Measurements from ENCODE around the gene PTPN14. TPM values are rescaled to one million over a fixed set of nuclear protein-coding genes. Genes with fewer than 3 reads are reported as not detected.

PTPN14 gene
- total and polyA plus RNA-seq, 2 of the 8 experiments (the other 6 are each of a cell fraction or from before 2014, with no cell fraction given) = 14.4 to 93.6 TPM

DNA sequence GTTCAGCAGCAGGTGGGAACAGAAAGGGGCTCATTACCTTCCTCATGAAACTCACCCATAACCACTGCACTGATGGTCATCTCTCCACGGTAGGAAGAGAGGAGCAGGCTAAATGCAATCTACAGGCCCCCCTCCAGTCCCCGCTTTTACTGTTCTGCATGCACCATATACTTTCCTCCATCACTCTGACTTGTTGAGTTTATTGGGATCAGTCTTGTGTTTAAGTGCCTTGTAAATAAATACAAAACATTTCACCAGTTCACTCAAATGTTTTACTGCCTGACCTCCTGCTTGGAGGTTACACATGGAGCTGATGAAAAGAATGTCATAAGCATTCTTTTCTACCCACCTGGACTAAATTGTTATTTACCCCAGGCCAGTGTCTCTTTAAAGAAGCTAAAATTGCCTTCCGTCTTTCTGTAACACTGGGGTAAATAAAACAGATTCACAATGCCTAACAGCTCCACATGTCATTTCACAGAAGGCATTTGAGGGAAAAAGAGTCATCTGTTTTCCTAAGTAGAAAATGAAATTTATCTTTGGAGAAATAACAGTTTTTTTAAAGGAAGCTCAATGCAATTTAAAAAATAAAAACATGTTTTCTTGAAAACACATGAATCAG lies 30.7 kb downstream of the PTPN14 start:
- Histone ChIP-seq H4K91ac (replicated peaks; ENCODE audit: insufficient read length, low read length) (no peak overlapping the region), H3K9me3 (ENCODE audit: insufficient read depth in 2 of 2, low read depth in 1 of 2, low read length in 1 of 2) (no peaks in the 10 kb centered on the region), H3K56ac (replicated peaks; ENCODE audit: insufficient read length, low read depth, low read length) (no peak overlapping the region), H2BK15ac (ENCODE audit: low read length) (no peak overlapping the region), H3K23me2 (ENCODE audit: low read depth, low read length) (no peaks in the 10 kb centered on the region; the same call in 1 of the 2 replicates), H3K4me1 (replicated peaks in 1 of 4; ENCODE audit: control insufficient read depth in 3 of 4, insufficient read depth in 4 of 4, low read length in 3 of 4) (peaks cover 0 to 8% (median 3%) of the 10 kb centered on the region in 4 experiments; a peak in 2 of 7 replicates), H3K18ac (ENCODE audit: extremely low read depth, low read length) (no peak overlapping the region), H3K27ac (ENCODE audit: low read depth, low read length) (no peak overlapping the region), H3K14ac (ENCODE audit: insufficient read length) (no peak overlapping the region), H3K4me3 (ENCODE audit: extremely low read depth in 1 of 4, insufficient read depth in 2 of 4, low read depth in 3 of 4, low read length in 4 of 4) (no peak overlapping the region), H3K36me3 (ENCODE audit: control insufficient read depth in 2 of 4, insufficient read depth in 4 of 4, low read length in 3 of 4) (no peaks in the 10 kb centered on the region), H2AK5ac (ENCODE audit: low read depth, low read length) (no peak overlapping the region), H2BK12ac (ENCODE audit: low read depth, low read length) (no peak overlapping the region), H4K20me1 (replicated peaks in 1 of 2; ENCODE audit: control insufficient read depth in 1 of 2, insufficient read depth in 2 of 2, low read length in 2 of 2) (peaks cover 9 to 14% of the 10 kb centered on the region in 2 experiments), H2BK20ac (ENCODE audit: low read length) (no peak overlapping the region), H3K23ac (ENCODE audit: insufficient read length) (no peak overlapping the region), H3K79me1 (ENCODE audit: low read depth, low read length) (peaks cover 11% of the 10 kb centered on the region; the same call in 1 of the 2 replicates), H4K5ac (ENCODE audit: insufficient read length, low read depth, low read length) (no peak overlapping the region), H2BK120ac (replicated peaks; ENCODE audit: low read depth, low read length) (no peak overlapping the region), H4K8ac (ENCODE audit: extremely low read depth, insufficient read depth, low read length) (no peak overlapping the region), H2AFZ (ENCODE audit: low read length) (no peak overlapping the region), H3K4me2 (ENCODE audit: insufficient read depth in 1 of 2, low read depth in 2 of 2, low read length in 2 of 2) (no peak overlapping the region), H3K27me3 (replicated peaks in 1 of 4; ENCODE audit: control insufficient read depth in 3 of 4, extremely low read depth in 1 of 4, insufficient read depth in 3 of 4, low read length in 3 of 4) (peaks cover 0 to 5% (median 0%) of the 10 kb centered on the region in 4 experiments; a peak in 2 of 7 replicates), H2BK5ac (ENCODE audit: low read depth, low read length) (no peak overlapping the region), H3K79me2 (ENCODE audit: control insufficient read depth in 1 of 2, insufficient read depth in 2 of 2, low read length in 2 of 2) (peaks cover 0 to 80% of the 10 kb centered on the region in 2 experiments; a peak in 3 of 4 replicates), H3K4ac (replicated peaks; ENCODE audit: insufficient read length, low read depth, low read length) (no peak overlapping the region), H3K9ac (replicated peaks in 1 of 4; ENCODE audit: extremely low read depth in 1 of 4, low read depth in 3 of 4, low read length in 3 of 4) (no peak overlapping the region)
- no peak for FAIRE-seq
- ChIA-PET CTCF (ENCODE audit: partially characterized antibody) (interaction anchor here (0.6 to 1.9 kb wide), 8 partner anchors 13 to 188 kb away, joined by 3 to 5 read pairs (median 3); no protein-coding TSS in a partner anchor), POLR2A (ENCODE audit: partially characterized antibody) (interaction anchor here (0.8 to 3.3 kb wide), 3 partner anchors 29 to 46 kb away, joined by 3 to 8 read pairs (median 4); no protein-coding TSS in a partner anchor)
- no peak for DNase-seq (ENCODE audit: low read depth in 1 of 2, low spot score in 2 of 2)
- 70% methylated on average over 3 of the region's 3 CpGs; no CpG with 5 or more reads in 1 of the 2 experiments for WGBS, 2 experiments (ENCODE audit: extremely low coverage in 1 of 2, insufficient coverage in 1 of 2, insufficient read length in 1 of 2, insufficient replicate concordance in 2 of 2, low coverage in 1 of 2, low lambda C conversion rate in 2 of 2, missing lambda C conversion rate in 1 of 2)
- TF ChIP-seq KDM4A (IDR thresholded peaks at IDR 0.05; ENCODE audit: low read depth, low read length, severe bottlenecking) (no peak), HDAC2 (IDR thresholded peaks at IDR 0.05; ENCODE audit: borderline replicate concordance in 1 of 2, low read depth in 2 of 2, low read length in 2 of 2) (no peak), TAF7 (optimal IDR thresholded peaks at IDR 0.05; ENCODE audit: borderline replicate concordance, low read depth, low read length) (no peak), KDM1A (IDR thresholded peaks at IDR 0.05; ENCODE audit: borderline replicate concordance, low read length) (no peak), ZNF274 (IDR thresholded peaks at IDR 0.05; ENCODE audit: borderline replicate concordance, extremely low read depth, low read length) (no peak), SP1 (IDR thresholded peaks at IDR 0.05; ENCODE audit: low read depth, low read length) (no peak), BRCA1 (IDR thresholded peaks at IDR 0.05; ENCODE audit: low read depth, low read length) (no peak), SAP30 (IDR thresholded peaks at IDR 0.05; ENCODE audit: insufficient read depth, insufficient replicate concordance, low read length) (no peak), JUN (IDR thresholded peaks at IDR 0.05; ENCODE audit: low read depth, low read length) (no peak), GTF2F1 (IDR thresholded peaks at IDR 0.05; ENCODE audit: borderline replicate concordance, low read depth, low read length) (no peak), SUZ12 (IDR thresholded peaks at IDR 0.05; ENCODE audit: low read length) (no peak), CREB1 (IDR thresholded peaks at IDR 0.05) (no peak), SP4 (IDR thresholded peaks at IDR 0.05; ENCODE audit: low read length) (no peak)
